A549 (cell line): ENCODE results near the gene SUMF1. TPM values are rescaled to one million over a fixed set of nuclear protein-coding genes. Genes with fewer than 3 reads are reported as not detected.
"Not testable (repeated sequence)": the region's sequence is repeated elsewhere in the genome, so short reads cannot be mapped to it uniquely, and the experiment has no call there.

Experiments used
- ATAC-seq, 2 experiments: fragments of 200-7000 bp in 1 of 2; fragments of >200 bp in 1 of 2; cut with Nextera tagmentation in 1 of 2; cut with Tn5 transposase in 1 of 2; 3 replicates each; pipeline versions ENCODE4 v1.8.0 to v1.9.1; 2018 to 2020; ENCODE audit warnings: mild to moderate bottlenecking in 1 of 2, moderate library complexity in 1 of 2
- CTCF ChIA-PET: fragments of 300-600 bp; sonication (Branson Sonifier 250); formaldehyde crosslinking; extraction: SDS; loops from one replicate; lab custom pipeline; 2021; ENCODE audit warnings: antibody characterized with exemption, inconsistent platforms; lab: Yijun Ruan, JAX
- POLR2A ChIA-PET: fragments of 350-600 bp; formaldehyde crosslinking; extraction: SDS; loops from one replicate; lab custom pipeline; 2021; ENCODE audit warnings: antibody characterized with exemption, inconsistent platforms; lab: Yijun Ruan, JAX
- DNase-seq, 2 experiments: peaks; one replicate each; pipeline versions ENCODE4 v3.0.0 to v3.0.0-alpha.2; 2011 to 2016; ENCODE audit warnings: low read depth in 1 of 2, low spot score in 1 of 2
- FAIRE-seq: peaks from 2 replicates; lab custom pipeline; 2011; peaks lifted over from hg19 to GRCh38; lab: Jason Lieb, UNC
- H3K27ac ChIP-seq, 2 experiments: fragments of >200 bp; sonication (Bioruptor Twin); formaldehyde crosslinking; 3 replicates each; pipeline ENCODE4 v1.5.1; 2016 to 2017
- H3K4me1 ChIP-seq: fragments of >200 bp; sonication (Bioruptor Twin); formaldehyde crosslinking; 3 replicates; pipeline ENCODE4 v1.6.1; 2016
- H3K4me2 ChIP-seq: fragments of >200 bp; sonication (Bioruptor Twin); formaldehyde crosslinking; 3 replicates; pipeline ENCODE4 v1.6.1; 2016
- H3K4me3 ChIP-seq: fragments of >200 bp; sonication (Bioruptor Twin); formaldehyde crosslinking; 3 replicates; pipeline ENCODE4 v1.5.1; 2016
- H3K9me3 ChIP-seq: fragments of >200 bp; sonication (Bioruptor Twin); formaldehyde crosslinking; 3 replicates; pipeline ENCODE4 v1.6.1; 2016
- CEBPB ChIP-seq, 2 experiments: fragments of >200 bp in 1 of 2; sonication (Bioruptor Twin) in 1 of 2; formaldehyde crosslinking in 1 of 2; IDR thresholded peaks; 2 replicates each; pipeline ENCODE4 v1.6.1; 2012 to 2016
- CHD4 ChIP-seq: fragments of 200-600 bp; sonication (generic); IDR thresholded peaks from 2 replicates; pipeline ENCODE4 v1.6.1; 2016; ENCODE audit warnings: antibody characterized with exemption, mild to moderate bottlenecking, borderline replicate concordance
- EHF ChIP-seq: fragments of 250-450 bp; sonication (Bioruptor Pico); IDR thresholded peaks from 2 replicates; pipeline ENCODE4 v1.5.0; 2020; ENCODE audit warnings: mild to moderate bottlenecking
- EHMT2 ChIP-seq: fragments of 200-600 bp; sonication (generic); IDR thresholded peaks from 2 replicates; pipeline ENCODE4 v1.6.1; 2016; ENCODE audit warnings: antibody characterized with exemption, low read depth, mild to moderate bottlenecking, moderate library complexity
- FOXS1 ChIP-seq: fragments of 250-450 bp; sonication (Bioruptor Pico); IDR thresholded peaks from 2 replicates; pipeline ENCODE4 v1.5.0; 2020; ENCODE audit warnings: mild to moderate bottlenecking, moderate library complexity
- HOXA7 ChIP-seq: fragments of 250-450 bp; sonication (Bioruptor Pico); IDR thresholded peaks from 2 replicates; pipeline ENCODE4 v1.5.0; 2020; ENCODE audit warnings: mild to moderate bottlenecking, moderate library complexity
- JUN ChIP-seq, 2 experiments: fragments of >200 bp; sonication (Bioruptor Twin); formaldehyde crosslinking; IDR thresholded peaks; 2 replicates in 1 of 2; 3 replicates in 1 of 2; pipeline ENCODE4 v1.6.1; 2016 to 2017
- KDM1A ChIP-seq: fragments of 200-600 bp; sonication (generic); IDR thresholded peaks from 2 replicates; pipeline ENCODE4 v1.6.1; 2016; ENCODE audit warnings: low read depth, mild to moderate bottlenecking
- NPAS2 ChIP-seq: fragments of 250-450 bp; sonication (Bioruptor Pico); IDR thresholded peaks from 2 replicates; pipeline ENCODE4 v1.8.0; 2022; ENCODE audit warnings: mild to moderate bottlenecking, moderate library complexity, borderline replicate concordance
- POLR2AphosphoS2 ChIP-seq: conservative IDR thresholded peaks from 2 replicates; pipeline ENCODE4 v1.6.1; 2012; ENCODE audit warnings: low read length, improper control_type of control experiment, inconsistent platforms
- RAD21 ChIP-seq, 2 experiments: fragments of >200 bp in 1 of 2; sonication (Bioruptor Twin) in 1 of 2; formaldehyde crosslinking in 1 of 2; IDR thresholded peaks in 1 of 2; conservative IDR thresholded peaks in 1 of 2; 2 replicates in 1 of 2; 3 replicates in 1 of 2; pipeline ENCODE4 v1.6.1; 2012 to 2018; ENCODE audit warnings: inconsistent platforms in 1 of 2
- RCOR1 ChIP-seq: fragments of 150-350 bp; IDR thresholded peaks from 2 replicates; pipeline ENCODE4 v1.6.1; 2014; ENCODE audit warnings: antibody characterized with exemption, low read length, low read depth
- SMC3 ChIP-seq: fragments of >200 bp; sonication (Bioruptor Twin); formaldehyde crosslinking; IDR thresholded peaks from 3 replicates; pipeline ENCODE4 v1.6.1; 2018; ENCODE audit warnings: inconsistent platforms
- SREBF2 ChIP-seq: fragments of 450-650 bp; IDR thresholded peaks from 2 replicates; pipeline ENCODE4 v1.6.1; 2014; ENCODE audit warnings: mild to moderate bottlenecking, moderate library complexity
- ZFP36 ChIP-seq: fragments of 450-650 bp; IDR thresholded peaks from 2 replicates; pipeline ENCODE4 v1.6.1; 2014; ENCODE audit warnings: borderline replicate concordance; ENCODE audit not compliant: partially characterized antibody
- ZNF302 ChIP-seq: fragments of 250-450 bp; sonication (Bioruptor Pico); IDR thresholded peaks from 2 replicates; pipeline ENCODE4 v1.9.0; 2021; ENCODE audit warnings: inconsistent platforms, mild to moderate bottlenecking, moderate library complexity
- WGBS: methylation state at CpG from one replicate; pipeline ENCODE4 v1.1.6; 2017; ENCODE audit errors: missing lambda C conversion rate; 5-methylcytosine and 5-hydroxymethylcytosine counted together
- polyA plus RNA-seq, 4 experiments: library from polyadenylated mRNA; depleted of rRNA in 3 of 4; stranded (reverse); fragments of >200 nt; fragmentation: RNase III in 1 of 4; extraction: RNeasy Plus Mini Kit Qiagen cat#74134 plus additional on column Dnase treatment in 1 of 4; gene quantifications; 2 replicates in 3 of 4; 3 replicates in 1 of 4; pipeline ENCODE4 v1.2.3, GENCODE V29; 2011 to 2017

The SUMF1 gene
- polyA plus RNA-seq, 2 of the 4 experiments (the other 2 are of a cell fraction): 20.9 to 25.4 TPM

DNA sequence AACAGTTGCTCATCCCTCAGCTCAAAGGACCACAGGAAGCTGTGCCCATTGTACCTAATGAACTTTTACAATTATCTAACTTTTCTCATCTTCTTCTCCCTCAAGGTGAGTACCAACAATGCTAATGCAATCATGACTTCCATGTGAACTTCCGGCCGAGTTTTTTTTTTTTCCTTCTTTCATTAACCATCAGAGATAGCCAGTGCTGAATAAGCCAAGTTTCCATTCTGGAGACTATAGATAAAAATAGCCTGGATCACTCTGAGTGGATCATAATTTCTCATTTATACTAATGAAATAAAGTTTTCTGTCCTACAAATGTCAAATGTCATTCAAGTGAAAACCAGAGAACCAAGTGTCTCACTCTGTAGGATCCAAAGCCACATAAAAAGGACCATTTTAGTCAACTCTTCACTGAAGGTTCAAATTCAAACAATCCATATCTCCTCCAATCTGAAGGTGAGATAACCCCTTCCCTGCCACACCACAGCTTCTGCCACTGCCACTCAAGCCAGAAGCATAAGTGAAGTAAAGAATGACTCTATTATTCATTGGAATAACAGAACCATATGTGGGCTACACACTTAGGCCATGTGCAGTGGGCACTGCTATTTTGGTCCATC is 5.5 kb downstream of the SUMF1 start:
- ChIA-PET POLR2A (interaction anchor here (1.0 kb wide), 1 partner anchor 31 kb away, joined by 3 read pairs; no protein-coding TSS in a partner anchor), CTCF (interaction anchor here (2.6 kb wide), 1 partner anchor 172 kb away, joined by 8 read pairs; no protein-coding TSS in a partner anchor)
- FAIRE-seq (no peak), ATAC-seq (no peak), DNase-seq (no peak)
- 78% methylated on average over 2 of the region's 2 CpGs for whole genome bisulfite sequencing
- TF ChIP-seq ZNF302 (CRISPR knock-in tag) (no peak), RAD21 (conservative IDR thresholded peaks at IDR 0.05 in 1 of 2, IDR thresholded peaks at IDR 0.05 in 1 of 2) (no peak), NPAS2 (CRISPR knock-in tag) (no peak), EHF (CRISPR knock-in tag) (no peak), SMC3 (no peak), SREBF2 (no peak), RCOR1 (no peak), CHD4 (no peak), ZFP36 (no peak), HOXA7 (CRISPR knock-in tag) (no peak), JUN (IDR thresholded peaks at IDR 0.05) (no peak), EHMT2 (no peak), FOXS1 (CRISPR knock-in tag) (no peak), POLR2AphosphoS2 (no peak)
- H3K4me2 ChIP-seq: no peak overlapping the region
- no peaks in the 10 kb centered on the region for H3K9me3 ChIP-seq
- H3K4me3 ChIP-seq: no peak overlapping the region
- H3K27ac ChIP-seq: no peak overlapping the region
- peaks cover 6% of the 10 kb centered on the region; the same call in 1 of the 3 replicates for H3K4me1 ChIP-seq

DNA sequence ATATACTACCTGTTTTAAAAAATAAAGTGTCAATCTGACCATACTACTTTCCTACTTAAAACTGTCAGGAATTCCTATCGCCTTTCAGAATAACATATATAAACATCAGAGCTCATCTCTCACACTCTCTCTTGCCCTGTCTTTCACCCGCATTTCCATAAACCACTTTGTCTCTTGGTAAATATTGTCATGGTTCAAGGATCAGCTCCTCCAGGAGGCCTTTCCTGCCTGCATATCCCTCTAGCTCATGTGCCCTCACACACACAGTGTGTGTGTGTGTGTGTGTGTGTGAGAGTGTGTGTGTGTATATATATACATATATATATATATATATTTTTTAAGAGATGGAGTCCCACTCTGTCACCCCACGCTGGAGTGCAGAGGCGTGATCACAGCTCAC is 6.7 kb downstream of the SUMF1 start:
- 67% methylated on average over 4 of the region's 4 CpGs for WGBS
- DNase-seq (no peak), FAIRE-seq (no peak), ATAC-seq (no peak)
- TF ChIP-seq SMC3: no peak
- ChIA-PET CTCF (interaction anchor here (0.9 to 1.1 kb wide), 3 partner anchors 11 to 66 kb away, joined by 3 read pairs; no protein-coding TSS in a partner anchor), POLR2A (no interaction called here)
- H3K27ac ChIP-seq: no peak overlapping the region
- no peaks in the 10 kb centered on the region for H3K4me1 ChIP-seq
- H3K9me3 ChIP-seq: no peaks in the 10 kb centered on the region
- no peak overlapping the region for H3K4me3 ChIP-seq
- no peak overlapping the region for H3K4me2 ChIP-seq

DNA sequence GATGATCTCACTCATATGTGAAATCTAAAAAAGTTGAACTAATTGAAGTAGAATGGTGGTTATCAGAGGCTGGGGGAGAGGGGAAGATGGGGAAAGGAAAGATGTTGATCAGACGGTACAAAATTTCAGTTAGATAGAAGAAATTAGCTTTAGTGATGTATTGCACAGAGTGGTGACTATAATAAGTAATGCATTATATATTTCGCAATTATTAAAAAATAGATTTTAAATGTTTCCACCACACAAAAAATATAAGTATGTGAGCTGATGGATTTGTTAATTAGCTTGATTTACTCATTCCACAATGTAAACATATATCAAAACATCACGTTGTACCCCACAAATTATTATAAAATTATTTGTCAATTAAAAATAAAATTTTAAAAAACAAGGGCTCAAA is 8.1 kb downstream of the SUMF1 start:
- ATAC-seq: no peak
- no peak for FAIRE-seq
- 81% methylated on average over 3 of the region's 3 CpGs for WGBS
- H3K9me3 ChIP-seq: no peaks in the 10 kb centered on the region
- CTCF ChIA-PET: no interaction called here
- TF ChIP-seq CEBPB (IDR thresholded peaks at IDR 0.05) (peak in 1 of 2 experiments; percentile 17; a peak in 1 of 4 replicates), KDM1A (no peak)
- H3K4me2 ChIP-seq: no peak overlapping the region
- no peaks in the 10 kb centered on the region for H3K4me1 ChIP-seq
- H3K4me3 ChIP-seq: no peak overlapping the region
- DNase-seq: no peak
- POLR2A ChIA-PET: no interaction called here
- H3K27ac ChIP-seq: no peak overlapping the region

DNA sequence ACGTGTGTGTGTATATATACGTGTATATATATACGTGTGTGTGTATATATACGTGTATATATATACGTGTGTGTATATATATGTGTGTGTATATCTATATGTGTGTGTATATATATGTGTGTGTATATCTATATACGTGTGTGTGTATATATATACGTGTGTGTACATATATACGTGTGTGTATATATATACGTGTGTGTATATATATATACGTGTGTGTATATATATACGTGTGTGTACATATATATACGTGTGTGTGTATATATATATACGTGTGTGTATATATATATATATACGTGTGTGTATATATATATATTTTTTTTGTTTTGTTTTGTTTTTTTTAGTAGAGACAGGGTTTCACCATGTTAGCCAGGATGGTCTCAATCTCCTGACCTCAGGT is 10.3 kb downstream of the SUMF1 start:
- FAIRE-seq, H3K9me3 ChIP-seq, DNase-seq, POLR2A ChIA-PET, H3K27ac ChIP-seq, ATAC-seq, H3K4me2 ChIP-seq, H3K4me3 ChIP-seq, CTCF ChIA-PET, H3K4me1 ChIP-seq: not testable (repeated sequence)
- 85% methylated on average over 14 of the region's 14 CpGs for WGBS

DNA sequence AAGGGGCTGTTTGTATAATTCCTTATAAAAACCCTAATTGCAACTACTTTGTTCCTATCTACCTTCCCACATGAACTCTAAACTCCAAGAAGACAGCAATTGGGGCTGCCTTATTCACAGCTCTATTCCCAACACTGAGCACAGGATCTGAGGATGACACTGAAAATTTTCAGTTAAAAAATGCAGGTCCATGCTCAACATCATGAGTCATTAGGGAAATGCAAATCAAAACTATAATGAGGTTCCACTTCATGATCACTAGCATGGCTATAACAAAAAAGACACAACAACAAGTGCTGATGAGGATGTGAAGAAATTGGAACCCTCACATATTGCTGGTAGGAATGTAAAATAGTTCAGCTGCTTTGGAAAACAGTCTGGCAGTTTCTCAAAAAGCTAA is 12.9 kb downstream of the SUMF1 start:
- DNase-seq (no peak), ATAC-seq (no peak), FAIRE-seq (no peak)
- POLR2A ChIA-PET: no interaction called here
- CTCF ChIA-PET: no interaction called here
- Histone ChIP-seq H3K4me2 (no peak overlapping the region), H3K4me1 (no peaks in the 10 kb centered on the region), H3K27ac (no peak overlapping the region), H3K4me3 (no peak overlapping the region), H3K9me3 (no peaks in the 10 kb centered on the region)
- no peak for TF ChIP-seq ZNF302 (CRISPR knock-in tag)
